Epithelial cell of proximal tubule (primary cell): Measurements from ENCODE around the gene MAP4. TPM values are rescaled to one million over a fixed set of nuclear protein-coding genes. Genes with fewer than 3 reads are reported as not detected.

Source experiments
- DNase-seq: peaks from one replicate; pipeline ENCODE4 v3.0.0-alpha.2; 2011; ENCODE audit warnings: low read depth
- H3K4me3 ChIP-seq: 2 replicates; pipeline ENCODE4 v1.5.1; 2011; ENCODE audit warnings: low read depth, mild to moderate bottlenecking, low read length
- CTCF ChIP-seq: conservative IDR thresholded peaks from 2 replicates; pipeline ENCODE4 v1.5.1; 2012; ENCODE audit warnings: low read depth, mild to moderate bottlenecking, low read length
- total RNA-seq: library from RNA; depleted of rRNA; stranded (reverse); fragments of >200 nt; gene quantifications from 2 replicates; pipeline ENCODE4 v1.2.3, GENCODE V29; 2015

Gene MAP4
- total RNA-seq, 1 donor from 2014 or later, result 111 TPM

DNA sequence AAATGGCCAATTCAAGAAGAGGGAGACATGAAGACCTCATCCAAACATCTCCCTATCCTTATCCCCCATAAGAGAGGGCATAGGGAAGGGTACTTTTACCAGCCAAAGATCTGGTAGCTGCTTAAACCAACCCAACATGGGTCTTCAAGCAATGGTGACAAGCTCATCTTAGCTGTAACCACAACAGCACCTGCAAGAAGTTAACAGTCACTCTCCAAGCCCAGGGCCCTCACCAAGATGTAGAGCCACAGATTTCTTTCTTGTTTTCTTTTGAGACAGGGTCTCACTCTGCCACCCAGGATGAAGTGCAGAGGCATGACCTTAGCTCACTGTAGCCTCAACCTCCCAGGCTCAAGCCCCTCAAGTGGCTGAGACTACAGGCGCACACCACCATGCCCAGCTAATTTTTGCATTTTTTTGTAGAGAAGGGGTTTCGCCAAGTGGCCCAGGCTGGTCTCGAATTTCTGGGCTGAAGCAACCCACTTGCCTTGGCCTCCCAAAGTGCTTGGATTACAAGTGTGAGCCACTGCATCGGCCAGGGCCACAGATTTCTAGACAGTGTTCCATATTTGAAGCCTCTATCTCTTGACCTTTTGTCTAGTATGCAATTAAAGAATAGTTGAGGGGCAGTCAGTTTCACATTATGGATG, 156.1 kb downstream of the MAP4 start:
- TF ChIP-seq CTCF, result no peak
- H3K4me3 ChIP-seq, result no peak overlapping the region
- no peak for DNase-seq

DNA sequence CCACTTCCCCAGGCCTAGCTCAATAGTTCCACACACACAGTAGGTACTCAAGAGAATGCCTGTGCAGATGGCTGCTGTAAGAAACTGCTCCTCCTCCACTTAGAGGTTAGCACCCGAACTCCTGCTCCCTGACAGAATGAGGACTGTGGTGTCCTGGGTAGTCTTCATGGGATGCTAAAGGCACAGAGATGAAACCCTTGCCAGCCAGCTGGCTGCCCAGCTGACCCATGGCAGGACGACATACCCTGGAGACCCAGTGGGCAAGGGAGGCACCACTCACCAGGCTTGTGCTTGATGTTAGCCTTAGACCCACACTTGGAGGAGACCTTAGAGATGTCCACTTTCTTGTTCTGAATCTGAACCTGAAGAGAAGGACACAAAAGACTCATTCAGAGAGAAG, 159.1 kb downstream of the MAP4 start:
- no peak overlapping the region for H3K4me3 ChIP-seq
- no peak for DNase-seq
- no peak for TF ChIP-seq CTCF

DNA sequence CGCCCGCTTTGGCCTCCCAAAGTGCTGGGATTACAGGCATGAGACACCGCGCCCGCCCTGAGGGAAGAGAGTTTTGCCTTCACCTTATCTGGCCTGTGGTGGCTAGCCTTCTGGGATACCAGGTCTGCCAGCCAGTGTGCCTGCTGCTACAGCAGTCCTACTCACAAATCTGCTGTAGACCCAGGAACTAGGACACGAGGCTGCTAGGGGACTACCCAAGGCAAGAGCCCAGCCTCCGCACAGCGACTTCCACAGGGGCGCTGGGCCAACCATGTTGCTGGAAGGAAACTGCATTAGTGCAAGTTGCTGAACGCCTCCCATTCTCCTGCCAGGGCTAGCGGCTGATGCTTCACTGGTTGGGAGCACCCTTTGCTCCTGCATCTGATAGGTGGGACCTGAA, 159.5 kb downstream of the MAP4 start:
- no peak for DNase-seq
- no peak overlapping the region for H3K4me3 ChIP-seq
- TF ChIP-seq CTCF, result no peak

DNA sequence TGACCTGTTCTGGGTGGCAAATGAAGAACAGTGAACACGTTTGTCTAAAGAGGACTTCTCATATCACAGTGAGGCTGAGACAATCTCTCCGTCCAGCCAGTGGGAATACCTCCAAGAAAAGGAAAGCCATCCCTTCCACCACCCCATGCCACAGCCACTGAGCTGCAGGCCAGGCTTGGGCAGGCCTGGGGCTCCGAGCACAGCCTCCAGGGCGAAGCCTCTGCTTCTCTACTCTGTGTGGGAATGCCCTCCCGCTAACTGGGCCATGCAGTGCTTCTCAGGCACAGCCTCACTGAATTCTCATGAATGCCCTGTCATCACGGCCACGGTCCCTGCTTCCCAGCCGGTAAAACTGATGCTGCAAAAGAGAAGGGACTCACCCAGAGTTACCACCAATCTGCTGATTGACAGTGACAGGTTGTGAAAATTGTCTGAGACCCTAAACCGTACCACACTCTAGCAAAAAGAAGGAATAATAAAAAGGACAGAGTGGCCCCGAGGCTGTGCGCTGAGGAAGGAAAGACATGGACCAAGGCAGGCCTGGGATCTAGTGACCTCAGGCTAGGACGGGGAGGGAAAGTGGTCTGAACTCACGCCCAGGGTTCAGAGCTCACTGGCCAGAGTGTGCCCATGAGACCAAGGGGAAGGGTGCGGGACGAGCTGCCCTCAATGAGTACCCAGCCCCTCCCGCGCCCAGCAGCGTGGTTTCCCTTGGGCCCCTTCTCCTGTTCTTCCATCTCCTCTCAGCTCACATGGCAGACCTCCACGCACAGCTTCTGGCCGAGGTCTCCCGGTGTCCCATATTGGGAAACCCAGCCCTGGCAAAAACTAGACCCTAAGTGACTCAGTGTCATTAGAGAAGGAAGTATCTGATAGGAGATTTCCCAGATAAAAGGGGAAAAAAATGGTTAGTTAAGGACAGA, 160.5 kb downstream of the MAP4 start:
- no peak for DNase-seq
- no peak overlapping the region for H3K4me3 ChIP-seq
- no peak for TF ChIP-seq CTCF

GRCh38 chr3:47854720-47855455, 161.3 kb downstream of the MAP4 start:
- H3K4me3 ChIP-seq, result no peak overlapping the region
- no peak for TF ChIP-seq CTCF
- DNase-seq, result no peak

DNA sequence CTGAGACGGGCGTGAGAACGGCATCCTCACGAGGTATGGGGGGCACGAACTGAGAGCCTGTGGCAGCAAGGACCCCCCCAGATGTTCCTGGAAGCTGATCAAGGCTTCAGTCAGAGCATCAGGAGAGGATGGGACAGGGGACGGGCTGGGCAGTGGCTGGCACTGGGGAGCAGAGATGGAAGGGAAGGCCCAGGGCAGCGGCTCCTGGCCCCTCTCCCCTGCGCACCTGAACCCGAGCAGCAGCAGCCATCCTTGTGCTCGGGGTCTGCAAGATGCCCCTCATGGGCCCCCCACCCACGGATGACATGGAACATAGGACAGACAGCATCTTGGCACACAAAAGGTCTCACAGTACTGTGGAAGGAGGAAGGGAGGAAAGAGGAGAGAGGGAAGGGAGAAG, 161.9 kb downstream of the MAP4 start:
- no peak for TF ChIP-seq CTCF
- H3K4me3 ChIP-seq, result no peak overlapping the region
- DNase-seq, result no peak
